Measurements from ENCODE around the gene ASAH2B.
"Not testable (repeated sequence)": the region's sequence is repeated elsewhere in the genome, so short reads cannot be mapped to it uniquely, and the experiment has no call there.

Gene ASAH2B

DNA sequence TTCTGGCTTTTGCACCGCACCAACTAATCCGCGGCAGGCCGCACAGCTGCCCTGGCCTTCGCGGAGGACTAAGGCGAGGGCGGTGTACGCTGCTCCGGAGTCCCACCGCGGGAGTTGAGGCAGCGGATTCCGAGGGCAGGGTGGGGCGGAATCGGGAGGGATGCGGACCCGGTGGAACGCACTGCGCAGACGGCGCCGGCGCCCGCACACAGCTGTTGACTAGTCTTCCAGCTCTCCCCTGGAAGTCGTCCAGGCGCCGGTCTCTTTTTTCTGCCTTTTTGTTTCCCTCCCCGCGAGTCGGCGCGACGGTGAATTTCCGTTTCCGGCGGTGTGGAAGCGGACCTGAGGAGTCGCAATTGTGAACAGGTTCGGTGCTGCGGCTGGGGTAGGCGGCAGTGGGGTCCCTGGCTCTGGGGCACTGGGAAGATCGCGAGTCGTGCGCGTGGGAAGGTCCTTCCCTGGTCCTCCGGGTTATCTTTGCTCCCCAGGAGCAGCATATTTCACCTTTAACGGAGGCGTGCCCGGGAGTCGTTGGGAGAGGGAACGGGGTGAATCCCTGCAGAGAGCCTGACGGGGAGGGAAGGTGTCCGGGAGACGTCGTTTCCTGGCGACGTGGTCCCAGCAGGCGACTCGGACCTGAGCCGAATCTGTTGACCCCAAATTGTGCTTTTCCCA lies at the start of gene ASAH2B:
TSS of gene ASAH2B (plus strand) at position 319 of the 675 bp plus-strand sequence. CDS start 5,195 bp downstream, outside the sequence.
- peak; percentile 54 to 72 for DNase-seq

DNA sequence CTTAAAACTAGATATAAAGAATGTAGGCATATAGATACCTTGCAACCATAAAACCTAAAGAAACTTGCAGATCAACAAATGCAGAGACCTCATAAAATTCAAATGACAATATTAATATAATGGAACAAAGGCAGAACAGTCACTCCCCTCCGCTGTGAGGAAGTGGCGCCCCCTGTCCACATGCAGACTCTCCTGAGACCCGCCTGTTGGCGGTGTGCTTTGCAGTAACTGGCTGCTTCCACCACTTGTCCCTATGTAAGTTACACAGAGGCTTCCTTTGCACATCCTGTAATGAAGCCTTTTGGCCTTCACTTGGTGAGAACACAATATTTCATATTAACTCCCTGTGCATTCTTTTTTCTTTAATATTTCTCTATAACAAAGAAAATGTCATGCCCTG lies 41.9 kb upstream of the ASAH2B start:
- not testable (repeated sequence) for DNase-seq

- peak in 1 of 2 experiments; percentile 6 for DNase-seq
Measured at GRCh38 chr10:50701947-50702346, 37.8 kb upstream of the ASAH2B start.

DNA sequence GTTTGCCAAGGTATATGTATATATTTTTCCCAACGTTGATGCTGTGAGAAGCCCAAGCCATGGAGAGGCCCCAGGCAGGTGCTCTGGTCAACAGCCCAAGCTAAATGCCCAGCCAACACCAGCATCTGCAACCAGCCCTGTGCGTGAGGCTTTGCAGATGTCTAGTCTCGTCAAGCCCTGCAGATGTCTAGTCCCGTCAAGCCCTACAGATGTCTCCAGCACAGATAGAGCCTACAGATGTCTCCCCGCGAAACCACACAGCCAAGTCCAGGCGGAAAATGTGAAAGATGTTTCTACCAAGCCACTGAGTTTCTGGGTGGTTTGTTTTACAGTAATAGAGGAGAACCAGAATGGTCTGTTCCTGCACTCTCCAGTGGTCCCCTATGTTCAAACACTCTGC lies 36.7 kb upstream of the ASAH2B start:
- DNase-seq, result not testable (repeated sequence)

- DNase-seq, result not testable (repeated sequence)
Measured at GRCh38 chr10:50704436-50705079, 35.2 kb upstream of the ASAH2B start.

GRCh38 chr10:50706006-50706405 lies 33.7 kb upstream of the ASAH2B start:
- not testable (repeated sequence) for DNase-seq

DNA sequence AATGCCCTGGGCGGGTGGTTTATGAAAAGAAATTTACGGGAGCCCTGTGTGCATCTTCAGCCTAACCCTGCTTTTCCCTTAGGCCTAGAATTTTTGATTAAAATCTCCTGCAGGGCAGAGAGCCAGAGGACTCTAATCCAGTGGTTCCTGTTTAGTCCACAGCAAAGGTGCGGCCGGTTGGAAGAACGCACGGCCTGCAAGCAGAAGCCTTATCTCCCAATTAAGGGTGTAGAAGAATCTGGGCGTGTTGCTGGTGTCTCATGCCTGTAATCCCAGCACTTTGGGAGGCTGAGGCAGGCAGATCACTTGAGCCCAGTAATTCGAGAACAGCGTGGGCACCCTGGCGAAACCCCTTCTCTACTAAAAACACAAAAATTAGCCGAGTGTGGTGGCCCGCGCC lies 29.5 kb upstream of the ASAH2B start:
- not testable (repeated sequence) for DNase-seq

DNA sequence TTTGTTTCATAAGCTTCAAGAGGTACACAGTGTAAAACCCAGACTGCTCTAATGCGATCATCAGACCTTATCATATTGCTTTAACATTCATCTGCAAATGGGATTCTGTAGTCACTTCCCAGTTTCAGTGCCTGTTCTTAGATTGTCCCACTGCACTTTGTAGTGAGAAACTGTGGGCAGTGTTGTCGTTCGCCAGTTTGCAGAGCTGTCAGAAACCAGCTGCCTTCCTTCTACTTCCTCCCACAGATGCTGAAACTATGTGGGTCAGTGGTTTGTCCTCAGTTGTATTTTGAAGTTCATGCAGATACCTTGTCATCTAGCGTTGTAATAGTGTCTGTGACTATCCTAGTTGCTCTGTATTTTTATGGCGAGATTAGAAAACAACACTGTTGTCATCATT lies 15.9 kb upstream of the ASAH2B start:
- not testable (repeated sequence) for DNase-seq

GRCh38 chr10:50728112-50728511 lies 11.6 kb upstream of the ASAH2B start:
- DNase-seq, result not testable (repeated sequence)

GRCh38 chr10:50738987-50739617 lies 634 bp upstream of the ASAH2B start:
- not testable (repeated sequence) for DNase-seq

GRCh38 chr10:50740293-50740648 lies 535 bp downstream of the ASAH2B start:
- peak; percentile 9 to 48 for DNase-seq

DNA sequence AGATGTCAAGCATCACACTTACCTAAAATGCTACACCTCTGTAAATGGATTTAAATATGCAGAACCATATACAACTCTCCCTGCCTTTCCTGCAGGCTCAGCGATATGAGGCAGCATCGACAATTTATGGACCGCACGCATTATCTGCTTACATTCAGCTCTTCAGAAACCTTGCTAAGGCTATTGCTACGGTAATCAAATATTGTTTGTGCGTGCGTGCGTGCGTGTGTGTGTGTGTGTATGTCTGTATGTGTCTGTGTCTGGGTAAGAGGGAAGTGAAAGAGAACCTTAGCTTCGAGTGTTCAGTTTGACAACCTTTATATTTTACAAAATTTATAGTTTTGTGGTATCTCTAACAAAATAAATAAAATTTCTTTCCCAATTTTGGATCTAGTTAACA lies 3.1 kb downstream of the ASAH2B start:
- not testable (repeated sequence) for DNase-seq

DNA sequence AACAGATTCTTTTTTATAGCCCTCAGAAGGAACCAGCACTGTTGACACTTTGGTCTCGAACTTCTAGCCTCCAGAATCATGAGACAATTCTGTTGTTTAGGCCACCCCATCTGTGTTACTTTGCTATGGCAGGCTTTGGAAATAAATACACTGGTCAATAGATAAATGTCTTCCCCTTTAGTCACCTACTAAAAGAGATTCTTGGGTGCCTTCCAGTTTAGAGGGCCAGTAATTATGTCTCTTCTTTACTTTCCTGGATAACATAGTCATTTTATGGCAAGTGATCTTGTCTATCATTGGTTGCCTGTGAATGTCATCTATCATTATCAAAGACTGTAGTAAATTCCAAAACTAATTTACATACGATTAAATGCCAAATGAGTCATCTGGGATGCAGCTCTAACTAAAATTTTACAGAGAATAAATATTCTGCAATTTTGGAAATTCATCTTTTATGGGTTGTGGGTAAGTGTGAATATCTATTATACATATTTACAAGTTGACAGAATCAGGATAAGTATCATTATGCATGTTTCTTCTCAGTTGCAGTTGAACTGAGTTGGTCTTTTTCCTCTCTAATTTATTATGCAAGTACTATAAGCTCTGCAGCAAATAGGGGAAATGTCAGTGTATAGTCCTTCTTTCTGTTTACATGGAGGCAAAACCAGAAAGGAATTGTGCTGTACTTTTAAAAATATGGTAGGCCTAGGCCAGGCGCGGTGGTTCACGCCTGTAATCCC lies 27.2 kb downstream of the ASAH2B start:
- not testable (repeated sequence) for DNase-seq

- DNase-seq, result not testable (repeated sequence)
Measured at GRCh38 chr10:50772042-50772441, 32.3 kb downstream of the ASAH2B start.

- DNase-seq, result not testable (repeated sequence)
Measured at GRCh38 chr10:50774868-50775267, 35.1 kb downstream of the ASAH2B start.

DNA sequence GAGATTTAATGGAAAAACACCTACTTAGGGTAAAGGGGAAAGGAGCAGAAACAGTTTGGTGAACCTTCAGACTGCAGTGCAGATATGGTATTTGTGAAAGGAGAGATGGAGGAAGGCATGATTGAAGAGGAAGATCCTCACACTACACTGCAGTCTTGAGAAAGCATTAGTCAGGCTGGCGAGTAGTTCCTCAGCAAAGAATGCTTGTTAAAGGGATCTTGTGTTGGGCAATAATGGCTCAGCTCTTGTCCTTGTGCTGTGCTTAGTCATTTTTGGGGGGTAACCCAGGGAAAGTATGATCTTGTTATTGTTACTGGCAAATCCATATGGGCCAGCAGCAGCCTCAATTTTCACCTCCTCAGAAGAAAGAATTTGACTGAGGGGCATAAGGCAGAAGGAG lies 40.3 kb downstream of the ASAH2B start:
- DNase-seq, result not testable (repeated sequence)

DNA sequence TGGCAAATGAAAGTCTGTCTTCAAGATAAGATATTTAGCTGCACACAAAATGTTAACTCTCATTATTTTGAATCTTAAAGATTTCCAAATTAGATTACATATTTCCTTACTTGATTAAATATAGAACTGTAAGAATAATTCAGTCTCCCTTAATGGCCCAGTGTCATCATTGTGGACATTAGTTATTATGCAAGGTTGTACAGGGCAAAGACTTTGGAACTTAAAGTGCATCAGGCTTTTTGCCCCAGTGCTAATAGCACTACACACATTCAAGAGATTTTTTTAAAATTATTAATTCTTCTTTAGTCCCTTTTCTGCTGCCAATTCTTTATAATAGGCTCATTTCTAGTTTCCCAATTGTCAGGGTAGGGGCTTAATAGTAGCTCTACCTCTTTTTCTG lies 42.3 kb downstream of the ASAH2B start:
- DNase-seq, result not testable (repeated sequence)

GRCh38 chr10:50787962-50788361 lies 48.2 kb downstream of the ASAH2B start:
- DNase-seq, result not testable (repeated sequence)

DNA sequence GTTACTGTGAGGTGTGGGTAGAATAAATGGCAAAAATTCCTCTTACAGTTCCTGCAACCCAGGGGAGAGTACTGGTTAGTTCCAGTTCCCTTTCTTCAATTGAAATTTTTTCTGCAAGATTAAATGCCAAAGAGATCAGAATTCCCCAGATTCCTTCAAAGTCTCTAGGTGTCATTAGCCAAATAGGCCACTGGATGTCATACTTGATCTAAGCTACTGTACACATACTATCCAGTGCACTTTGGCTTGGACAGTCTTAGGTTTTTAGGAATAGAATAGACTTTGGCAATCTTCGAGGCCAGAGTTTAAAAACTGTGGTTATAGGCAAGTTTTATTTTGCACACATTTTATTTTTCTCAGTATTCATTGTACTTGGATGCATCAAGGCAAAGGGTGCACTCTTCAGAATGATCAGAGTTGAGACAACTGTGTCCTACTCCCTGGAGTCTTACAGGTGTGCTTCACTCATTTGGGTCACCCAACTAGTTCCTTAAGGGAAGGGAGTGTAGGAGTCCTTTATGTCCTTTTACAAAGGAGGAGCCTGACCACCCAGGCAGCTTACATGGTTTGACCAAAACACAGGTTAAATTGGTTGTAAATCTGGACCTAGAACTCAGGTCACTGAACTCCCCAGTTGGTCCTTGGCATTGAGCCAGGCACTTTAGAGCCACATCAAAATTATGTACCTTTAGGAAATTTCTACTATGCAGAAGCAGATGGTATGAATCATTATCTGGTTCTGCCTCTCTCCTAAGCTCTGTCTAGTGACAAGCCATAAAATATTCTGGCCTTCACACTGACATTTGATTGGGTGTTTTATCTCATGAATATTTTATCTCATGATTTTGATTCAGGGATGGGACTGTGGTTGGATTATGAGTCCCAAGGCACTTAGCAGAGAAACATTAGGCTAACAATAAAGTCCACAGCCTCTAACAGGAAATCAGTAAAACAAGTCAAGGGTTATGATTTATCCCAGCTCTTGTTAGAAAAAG lies 49.5 kb downstream of the ASAH2B start:
- DNase-seq, result peak; percentile 2 to 31

DNA sequence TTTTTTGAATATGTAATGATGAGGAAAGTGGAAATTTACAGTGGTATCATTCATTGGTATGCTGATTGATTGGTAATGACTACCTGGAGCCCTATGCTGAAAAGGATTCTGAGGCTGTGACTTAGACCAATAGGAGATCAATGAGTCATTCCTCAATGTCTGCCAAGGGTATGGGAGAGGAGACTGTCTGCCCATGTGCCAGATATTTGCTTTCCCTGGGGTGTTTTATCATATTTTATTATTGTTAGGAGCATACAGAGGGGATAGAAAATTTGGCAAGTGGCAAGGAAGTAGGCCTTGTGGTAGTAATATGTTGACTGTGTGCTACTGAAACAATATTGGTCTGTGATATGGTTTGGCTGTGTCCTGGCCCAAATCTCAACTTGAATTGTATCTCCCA lies 54.8 kb downstream of the ASAH2B start:
- no peak for DNase-seq

GRCh38 chr10:50796693-50797092 lies 57.0 kb downstream of the ASAH2B start:
- DNase-seq, result no peak

DNA sequence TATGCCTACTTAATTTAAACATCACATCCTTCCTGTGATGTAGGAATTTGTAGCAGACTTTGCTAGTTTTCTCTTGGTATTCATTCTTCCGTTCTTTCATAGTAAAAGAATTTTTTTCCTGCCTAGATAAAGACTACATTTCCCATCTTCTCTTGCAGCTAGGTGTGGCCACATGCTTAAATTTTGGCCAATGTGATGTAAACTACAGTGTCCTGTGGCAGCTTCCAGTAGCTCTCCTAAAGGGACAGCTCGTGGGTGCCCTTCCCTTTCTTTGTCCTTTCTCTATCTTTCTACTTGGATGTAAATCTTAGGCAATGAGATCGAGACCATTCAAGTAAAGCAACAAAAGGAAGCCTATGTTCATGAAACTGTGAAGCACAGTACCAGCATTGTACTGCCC lies 58.6 kb downstream of the ASAH2B start:
- DNase-seq, result no peak
